SK-N-SH (cell line): ENCODE results near the gene PTPRD. TPM values are rescaled to one million over a fixed set of nuclear protein-coding genes. Genes with fewer than 3 reads are reported as not detected.

ENCODE experiments used
- CTCF ChIA-PET: fragments of 300-600, 350-600 bp; formaldehyde crosslinking; extraction: SDS; loops from one replicate; lab custom pipeline; 2021; lab: Yijun Ruan, JAX
- POLR2A ChIA-PET: fragments of 350-600 bp; sonication (Branson Sonifier 250); formaldehyde crosslinking; extraction: SDS; loops from one replicate; lab custom pipeline; 2020; ENCODE audit warnings: antibody characterized with exemption, inconsistent platforms; lab: Yijun Ruan, JAX
- DNase-seq: peaks from one replicate; pipeline ENCODE4 v3.0.0; 2012
- H2AFZ ChIP-seq: fragments of 200-600 bp; sonication (generic); 2 replicates; pipeline ENCODE4 v1.8.1; 2016; ENCODE audit warnings: antibody characterized with exemption, mild to moderate bottlenecking, low read depth
- H3F3A ChIP-seq: fragments of 200-600 bp; sonication (generic); replicated peaks from 2 replicates; pipeline ENCODE3; 2016; ENCODE audit warnings: antibody characterized with exemption, mild to moderate bottlenecking; ENCODE audit not compliant: insufficient read depth
- H3K27ac ChIP-seq, 2 experiments: fragments of 200-500 bp in 1 of 2; fragments of 200-600 bp in 1 of 2; sonication (Bioruptor generic) in 1 of 2; sonication (generic), shearing (Covaris generic) in 1 of 2; 2 replicates each; pipeline versions ENCODE4 v1.5.1 to v1.6.1; 2014 to 2016; ENCODE audit warnings: low read depth in 2 of 2, inconsistent platforms in 1 of 2, low read length in 1 of 2, mild to moderate bottlenecking in 1 of 2, mixed read lengths in 1 of 2
- H3K27me3 ChIP-seq: fragments of 200-600 bp; sonication (generic), shearing (Covaris generic); 2 replicates; pipeline ENCODE4 v1.6.1; 2016; ENCODE audit warnings: mixed run types; ENCODE audit not compliant: insufficient read depth
- H3K36me3 ChIP-seq, 2 experiments: fragments of 200-500 bp in 1 of 2; fragments of 200-600 bp in 1 of 2; sonication (Bioruptor generic) in 1 of 2; sonication (generic) in 1 of 2; replicated peaks in 1 of 2; 2 replicates each; pipeline versions ENCODE3 to v1.5.1; 2014 to 2016; ENCODE audit warnings: low read length in 1 of 2, mild to moderate bottlenecking in 1 of 2; ENCODE audit not compliant: insufficient read depth in 2 of 2, control insufficient read depth in 1 of 2
- H3K4me1 ChIP-seq, 2 experiments: fragments of 200-500 bp in 1 of 2; fragments of 200-600 bp in 1 of 2; sonication (Bioruptor generic) in 1 of 2; sonication (generic), shearing (Covaris generic) in 1 of 2; 2 replicates each; pipeline versions ENCODE4 v1.5.1 to v1.6.1; 2014 to 2016; ENCODE audit warnings: low read depth in 1 of 2, low read length in 1 of 2, mixed run types in 1 of 2; ENCODE audit not compliant: insufficient read depth in 2 of 2, control insufficient read depth in 1 of 2
- H3K4me2 ChIP-seq: fragments of 200-600 bp; sonication (generic), shearing (Covaris generic); 2 replicates; pipeline ENCODE4 v1.6.1; 2017; ENCODE audit warnings: mixed run types
- H3K4me3 ChIP-seq, 2 experiments: fragments of 200-500 bp in 1 of 2; fragments of 200-600 bp in 1 of 2; sonication (Bioruptor generic) in 1 of 2; sonication (generic), shearing (Covaris generic) in 1 of 2; 2 replicates each; pipeline versions ENCODE4 v1.5.1 to v1.8.1; 2014 to 2016; ENCODE audit warnings: low read depth in 2 of 2, inconsistent platforms in 1 of 2, low read length in 1 of 2, mild to moderate bottlenecking in 1 of 2, mixed read lengths in 1 of 2, moderate library complexity in 1 of 2
- H3K79me2 ChIP-seq: fragments of 200-600 bp; sonication (generic); 2 replicates; pipeline ENCODE4 v1.8.1; 2017; ENCODE audit warnings: mild to moderate bottlenecking; ENCODE audit not compliant: insufficient read depth
- H3K9ac ChIP-seq: fragments of 200-600 bp; sonication (generic); 2 replicates; pipeline ENCODE4 v1.6.1; 2017; ENCODE audit warnings: mixed run types
- H3K9me2 ChIP-seq: fragments of 200-600 bp; sonication (generic); 2 replicates; pipeline ENCODE4 v1.6.1; 2017; ENCODE audit warnings: mixed run types
- H3K9me3 ChIP-seq: fragments of 200-600 bp; sonication (generic); 2 replicates; pipeline ENCODE4 v1.6.1; 2017; ENCODE audit warnings: mixed run types, mild to moderate bottlenecking, moderate library complexity
- H4K20me1 ChIP-seq: fragments of 200-600 bp; sonication (generic); 2 replicates; pipeline ENCODE4 v1.6.1; 2017; ENCODE audit warnings: mild to moderate bottlenecking, mixed run types; ENCODE audit not compliant: insufficient read depth
- CHD2 ChIP-seq: fragments of 150-350 bp; IDR thresholded peaks from 2 replicates; pipeline ENCODE4 v1.6.1; 2018; ENCODE audit warnings: low read length; ENCODE audit not compliant: partially characterized antibody
- ELF1 ChIP-seq: IDR thresholded peaks from 2 replicates; pipeline ENCODE4 v1.4.0; 2012
- FOSL2 ChIP-seq: IDR thresholded peaks from 2 replicates; pipeline ENCODE4 v1.4.0; 2012; ENCODE audit warnings: low read depth, mild to moderate bottlenecking, moderate library complexity, borderline replicate concordance
- FOXJ3 ChIP-seq: sonication (generic); formaldehyde crosslinking; IDR thresholded peaks from 2 replicates; pipeline ENCODE4 v1.5.1; 2020; ENCODE audit warnings: mild to moderate bottlenecking, missing genetic modification reagents
- FOXM1 ChIP-seq: IDR thresholded peaks from 2 replicates; pipeline ENCODE4 v1.4.0; 2012; ENCODE audit warnings: low read depth, mild to moderate bottlenecking
- GATA2 ChIP-seq: sonication (generic); formaldehyde crosslinking; IDR thresholded peaks from 2 replicates; pipeline ENCODE4 v1.5.0; 2020; ENCODE audit warnings: mild to moderate bottlenecking, missing genetic modification reagents
- MEF2A ChIP-seq: IDR thresholded peaks from 2 replicates; pipeline ENCODE4 v1.4.0; 2012; ENCODE audit warnings: low read depth, borderline replicate concordance
- NFIC ChIP-seq: IDR thresholded peaks from 2 replicates; pipeline ENCODE4 v1.4.0; 2012; ENCODE audit warnings: borderline replicate concordance
- NRF1 ChIP-seq: IDR thresholded peaks from 2 replicates; pipeline ENCODE4 v1.6.1; 2012; ENCODE audit warnings: low read depth, mild to moderate bottlenecking, low read length
- POLR2AphosphoS5 ChIP-seq: IDR thresholded peaks from 2 replicates; pipeline ENCODE4 v1.6.1; 2012; ENCODE audit warnings: low read depth, low read length
- RAD21 ChIP-seq: IDR thresholded peaks from 2 replicates; pipeline ENCODE4 v1.6.1; 2012; ENCODE audit warnings: mild to moderate bottlenecking, low read length
- RCOR1 ChIP-seq: fragments of 150-350 bp; IDR thresholded peaks from 2 replicates; pipeline ENCODE4 v1.6.1; 2017; ENCODE audit warnings: antibody characterized with exemption, low read length
- RFX5 ChIP-seq: IDR thresholded peaks from 2 replicates; pipeline ENCODE4 v1.6.1; 2012; ENCODE audit warnings: mild to moderate bottlenecking, improper control_type of control experiment, low read length
- RXRA ChIP-seq: IDR thresholded peaks from 2 replicates; pipeline ENCODE4 v1.4.0; 2012; ENCODE audit warnings: low read depth, mild to moderate bottlenecking, borderline replicate concordance
- SIN3A ChIP-seq: IDR thresholded peaks from 2 replicates; pipeline ENCODE4 v1.6.1; 2012; ENCODE audit warnings: low read depth, mild to moderate bottlenecking, low read length, moderate library complexity, borderline replicate concordance
- TAF1 ChIP-seq: IDR thresholded peaks from 2 replicates; pipeline ENCODE4 v1.6.1; 2012; ENCODE audit warnings: low read depth, mild to moderate bottlenecking, low read length, moderate library complexity, borderline replicate concordance
- WGBS: methylation state at CpG from one replicate; pipeline ENCODE4 v1.1.6; 2017; ENCODE audit warnings: low lambda C conversion rate; 5-methylcytosine and 5-hydroxymethylcytosine counted together
- polyA plus RNA-seq, 3 experiments: library from polyadenylated mRNA; depleted of rRNA; stranded (reverse); fragments of >200 nt; gene quantifications; 2 replicates each; pipeline ENCODE4 v1.2.3, GENCODE V29; 2012
- TF ChIP-seq, protein P1 (sequence below): fragments of 150-350 bp; IDR thresholded peaks from 2 replicates; pipeline ENCODE4 v1.6.1; 2017; ENCODE audit warnings: antibody characterized with exemption, low read length, low read depth, borderline replicate concordance
- TF ChIP-seq, protein P2 (sequence below): IDR thresholded peaks from 2 replicates; pipeline ENCODE4 v1.4.0; 2012; ENCODE audit warnings: low read depth, borderline replicate concordance
- TF ChIP-seq, protein P3 (sequence below): fragments of 200-600 bp; sonication (generic); IDR thresholded peaks from 2 replicates; pipeline ENCODE4 v1.6.1; 2017; ENCODE audit warnings: antibody characterized with exemption, mild to moderate bottlenecking, moderate library complexity
- TF ChIP-seq, protein P4 (sequence below): IDR thresholded peaks from 2 replicates; pipeline ENCODE4 v1.6.1; 2012; ENCODE audit warnings: mild to moderate bottlenecking, low read depth, low read length, moderate library complexity

Gene PTPRD
- polyA plus RNA-seq, 1 of the 3 experiments (the other 2 are of a cell fraction): 0.15 TPM

DNA sequence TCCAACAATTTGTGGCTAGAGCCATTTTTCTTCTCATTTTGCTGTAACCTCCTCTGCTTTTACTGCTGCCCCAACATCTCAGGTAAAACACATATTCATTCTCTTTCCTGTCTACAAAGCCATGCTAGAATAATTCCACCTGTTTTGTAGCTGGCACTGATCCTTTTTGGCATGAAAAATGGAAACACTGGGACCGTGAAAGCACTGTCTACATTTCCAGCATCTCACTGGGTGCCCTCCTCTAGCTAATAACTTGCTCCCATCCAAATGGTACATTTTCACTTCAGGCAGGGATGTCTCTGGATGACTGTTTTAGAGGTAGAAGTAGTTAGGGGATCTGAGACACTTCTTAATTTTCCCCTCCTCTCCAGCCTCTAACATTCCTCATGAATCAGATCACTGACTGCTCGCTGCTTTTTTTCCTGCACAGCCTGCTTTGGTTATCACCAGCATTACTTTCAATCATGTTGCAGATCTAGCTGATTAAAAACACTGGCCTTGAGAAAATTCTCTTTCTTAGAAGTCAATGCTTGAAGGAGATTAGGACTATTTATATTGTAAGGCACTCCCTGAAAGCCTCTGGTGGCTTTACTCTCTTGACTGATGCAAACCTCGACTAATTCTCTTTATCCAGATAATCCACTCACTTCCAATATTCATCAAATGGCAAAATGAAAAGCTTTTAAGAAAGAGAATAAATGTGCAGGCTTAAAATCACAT lies 1500.6 kb downstream of the PTPRD start:
- Histone ChIP-seq H3K27me3 (no peaks in the 10 kb centered on the region), H3K9me3 (no peaks in the 10 kb centered on the region), H3K4me3 (no peak overlapping the region), H3F3A (no peaks in the 10 kb centered on the region), H3K4me1 (no peaks in the 10 kb centered on the region), H3K36me3 (no peaks in the 10 kb centered on the region), H4K20me1 (no peaks in the 10 kb centered on the region), H3K9me2 (no peaks in the 10 kb centered on the region), H3K9ac (no peak overlapping the region), H3K4me2 (no peak overlapping the region), H3K79me2 (no peaks in the 10 kb centered on the region), H3K27ac (no peak overlapping the region), H2AFZ (no peak overlapping the region)
- DNase-seq: no peak
- ChIA-PET CTCF (no interaction called here), POLR2A (no interaction called here)
- no peak for TF ChIP-seq FOXM1
- TF ChIP-seq NRF1: no peak
- TF ChIP-seq RAD21: no peak
- TF ChIP-seq NFIC: no peak
- TF ChIP-seq, protein P1, sequence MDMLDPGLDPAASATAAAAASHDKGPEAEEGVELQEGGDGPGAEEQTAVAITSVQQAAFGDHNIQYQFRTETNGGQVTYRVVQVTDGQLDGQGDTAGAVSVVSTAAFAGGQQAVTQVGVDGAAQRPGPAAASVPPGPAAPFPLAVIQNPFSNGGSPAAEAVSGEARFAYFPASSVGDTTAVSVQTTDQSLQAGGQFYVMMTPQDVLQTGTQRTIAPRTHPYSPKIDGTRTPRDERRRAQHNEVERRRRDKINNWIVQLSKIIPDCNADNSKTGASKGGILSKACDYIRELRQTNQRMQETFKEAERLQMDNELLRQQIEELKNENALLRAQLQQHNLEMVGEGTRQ: no peak
- TF ChIP-seq POLR2AphosphoS5: no peak
- no peak for TF ChIP-seq SIN3A
- TF ChIP-seq MEF2A: no peak
- no peak for TF ChIP-seq CHD2
- TF ChIP-seq, protein P2, sequence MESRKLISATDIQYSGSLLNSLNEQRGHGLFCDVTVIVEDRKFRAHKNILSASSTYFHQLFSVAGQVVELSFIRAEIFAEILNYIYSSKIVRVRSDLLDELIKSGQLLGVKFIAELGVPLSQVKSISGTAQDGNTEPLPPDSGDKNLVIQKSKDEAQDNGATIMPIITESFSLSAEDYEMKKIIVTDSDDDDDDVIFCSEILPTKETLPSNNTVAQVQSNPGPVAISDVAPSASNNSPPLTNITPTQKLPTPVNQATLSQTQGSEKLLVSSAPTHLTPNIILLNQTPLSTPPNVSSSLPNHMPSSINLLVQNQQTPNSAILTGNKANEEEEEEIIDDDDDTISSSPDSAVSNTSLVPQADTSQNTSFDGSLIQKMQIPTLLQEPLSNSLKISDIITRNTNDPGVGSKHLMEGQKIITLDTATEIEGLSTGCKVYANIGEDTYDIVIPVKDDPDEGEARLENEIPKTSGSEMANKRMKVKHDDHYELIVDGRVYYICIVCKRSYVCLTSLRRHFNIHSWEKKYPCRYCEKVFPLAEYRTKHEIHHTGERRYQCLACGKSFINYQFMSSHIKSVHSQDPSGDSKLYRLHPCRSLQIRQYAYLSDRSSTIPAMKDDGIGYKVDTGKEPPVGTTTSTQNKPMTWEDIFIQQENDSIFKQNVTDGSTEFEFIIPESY: no peak
- TF ChIP-seq RCOR1: no peak
- TF ChIP-seq TAF1: no peak
- TF ChIP-seq, protein P3, sequence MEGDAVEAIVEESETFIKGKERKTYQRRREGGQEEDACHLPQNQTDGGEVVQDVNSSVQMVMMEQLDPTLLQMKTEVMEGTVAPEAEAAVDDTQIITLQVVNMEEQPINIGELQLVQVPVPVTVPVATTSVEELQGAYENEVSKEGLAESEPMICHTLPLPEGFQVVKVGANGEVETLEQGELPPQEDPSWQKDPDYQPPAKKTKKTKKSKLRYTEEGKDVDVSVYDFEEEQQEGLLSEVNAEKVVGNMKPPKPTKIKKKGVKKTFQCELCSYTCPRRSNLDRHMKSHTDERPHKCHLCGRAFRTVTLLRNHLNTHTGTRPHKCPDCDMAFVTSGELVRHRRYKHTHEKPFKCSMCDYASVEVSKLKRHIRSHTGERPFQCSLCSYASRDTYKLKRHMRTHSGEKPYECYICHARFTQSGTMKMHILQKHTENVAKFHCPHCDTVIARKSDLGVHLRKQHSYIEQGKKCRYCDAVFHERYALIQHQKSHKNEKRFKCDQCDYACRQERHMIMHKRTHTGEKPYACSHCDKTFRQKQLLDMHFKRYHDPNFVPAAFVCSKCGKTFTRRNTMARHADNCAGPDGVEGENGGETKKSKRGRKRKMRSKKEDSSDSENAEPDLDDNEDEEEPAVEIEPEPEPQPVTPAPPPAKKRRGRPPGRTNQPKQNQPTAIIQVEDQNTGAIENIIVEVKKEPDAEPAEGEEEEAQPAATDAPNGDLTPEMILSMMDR: no peak
- no peak for TF ChIP-seq RXRA
- no peak for TF ChIP-seq GATA2
- no peak for TF ChIP-seq ELF1
- no peak for TF ChIP-seq FOXJ3 (CRISPR knock-in tag)
- TF ChIP-seq, protein P4, sequence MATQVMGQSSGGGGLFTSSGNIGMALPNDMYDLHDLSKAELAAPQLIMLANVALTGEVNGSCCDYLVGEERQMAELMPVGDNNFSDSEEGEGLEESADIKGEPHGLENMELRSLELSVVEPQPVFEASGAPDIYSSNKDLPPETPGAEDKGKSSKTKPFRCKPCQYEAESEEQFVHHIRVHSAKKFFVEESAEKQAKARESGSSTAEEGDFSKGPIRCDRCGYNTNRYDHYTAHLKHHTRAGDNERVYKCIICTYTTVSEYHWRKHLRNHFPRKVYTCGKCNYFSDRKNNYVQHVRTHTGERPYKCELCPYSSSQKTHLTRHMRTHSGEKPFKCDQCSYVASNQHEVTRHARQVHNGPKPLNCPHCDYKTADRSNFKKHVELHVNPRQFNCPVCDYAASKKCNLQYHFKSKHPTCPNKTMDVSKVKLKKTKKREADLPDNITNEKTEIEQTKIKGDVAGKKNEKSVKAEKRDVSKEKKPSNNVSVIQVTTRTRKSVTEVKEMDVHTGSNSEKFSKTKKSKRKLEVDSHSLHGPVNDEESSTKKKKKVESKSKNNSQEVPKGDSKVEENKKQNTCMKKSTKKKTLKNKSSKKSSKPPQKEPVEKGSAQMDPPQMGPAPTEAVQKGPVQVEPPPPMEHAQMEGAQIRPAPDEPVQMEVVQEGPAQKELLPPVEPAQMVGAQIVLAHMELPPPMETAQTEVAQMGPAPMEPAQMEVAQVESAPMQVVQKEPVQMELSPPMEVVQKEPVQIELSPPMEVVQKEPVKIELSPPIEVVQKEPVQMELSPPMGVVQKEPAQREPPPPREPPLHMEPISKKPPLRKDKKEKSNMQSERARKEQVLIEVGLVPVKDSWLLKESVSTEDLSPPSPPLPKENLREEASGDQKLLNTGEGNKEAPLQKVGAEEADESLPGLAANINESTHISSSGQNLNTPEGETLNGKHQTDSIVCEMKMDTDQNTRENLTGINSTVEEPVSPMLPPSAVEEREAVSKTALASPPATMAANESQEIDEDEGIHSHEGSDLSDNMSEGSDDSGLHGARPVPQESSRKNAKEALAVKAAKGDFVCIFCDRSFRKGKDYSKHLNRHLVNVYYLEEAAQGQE: no peak
- TF ChIP-seq RFX5: no peak
- TF ChIP-seq FOSL2: no peak
- WGBS: 19% methylated on average over 3 of the region's 3 CpGs
